ENCODE results near the gene KCNQ2. TPM values are rescaled to one million over a fixed set of nuclear protein-coding genes. Genes with fewer than 3 reads are reported as not detected.
"Not testable (repeated sequence)": the region's sequence is repeated elsewhere in the genome, so short reads cannot be mapped to it uniquely, and the experiment has no call there.

Gene KCNQ2
- total and polyA plus RNA-seq, 8 donors = 8.4 to 19.1 (median 14.1) TPM; not detected in 2

- DNase-seq (peak in 1 of 4 donors; percentile 61), ATAC-seq (no peak)
- peaks cover 0 to 28% of the 10 kb centered on the region in 2 donors for H3K9me3 ChIP-seq
- H3K36me3 ChIP-seq = no peaks in the 10 kb centered on the region
- no peak overlapping the region for H3K4me3 ChIP-seq
- no peaks in the 10 kb centered on the region for H3K4me1 ChIP-seq
- no peak overlapping the region for H3K27ac ChIP-seq
- no peak for TF ChIP-seq CTCF (IDR thresholded peaks at IDR 0.05)
- intact Hi-C loops (cut with DNase I) = loop anchor here in 1 of 2 donors (5.0 kb wide), 1 partner anchor 76 kb away; no protein-coding TSS in a partner anchor
- peaks cover 0 to 58% of the 10 kb centered on the region in 2 donors for H3K27me3 ChIP-seq
Measured at GRCh38 chr20:63383556-63383955, 88.9 kb downstream of the KCNQ2 start.

- DNase-seq (peak in 1 of 4 donors; percentile 45), ATAC-seq (no peak)
- peaks cover 0 to 25% of the 10 kb centered on the region in 2 donors for H3K9me3 ChIP-seq
- H3K36me3 ChIP-seq = no peaks in the 10 kb centered on the region
- H3K27me3 ChIP-seq = peaks cover 5 to 65% of the 10 kb centered on the region in 2 donors
- intact Hi-C loops (cut with DNase I) = loop anchor here in 1 of 2 donors (5.0 kb wide), 1 partner anchor 75 kb away; no protein-coding TSS in a partner anchor
- no peak for TF ChIP-seq CTCF (IDR thresholded peaks at IDR 0.05)
- H3K27ac ChIP-seq = no peak overlapping the region
- no peak overlapping the region for H3K4me3 ChIP-seq
- H3K4me1 ChIP-seq = no peaks in the 10 kb centered on the region
Measured at GRCh38 chr20:63382551-63383300, 89.7 kb downstream of the KCNQ2 start.

DNA sequence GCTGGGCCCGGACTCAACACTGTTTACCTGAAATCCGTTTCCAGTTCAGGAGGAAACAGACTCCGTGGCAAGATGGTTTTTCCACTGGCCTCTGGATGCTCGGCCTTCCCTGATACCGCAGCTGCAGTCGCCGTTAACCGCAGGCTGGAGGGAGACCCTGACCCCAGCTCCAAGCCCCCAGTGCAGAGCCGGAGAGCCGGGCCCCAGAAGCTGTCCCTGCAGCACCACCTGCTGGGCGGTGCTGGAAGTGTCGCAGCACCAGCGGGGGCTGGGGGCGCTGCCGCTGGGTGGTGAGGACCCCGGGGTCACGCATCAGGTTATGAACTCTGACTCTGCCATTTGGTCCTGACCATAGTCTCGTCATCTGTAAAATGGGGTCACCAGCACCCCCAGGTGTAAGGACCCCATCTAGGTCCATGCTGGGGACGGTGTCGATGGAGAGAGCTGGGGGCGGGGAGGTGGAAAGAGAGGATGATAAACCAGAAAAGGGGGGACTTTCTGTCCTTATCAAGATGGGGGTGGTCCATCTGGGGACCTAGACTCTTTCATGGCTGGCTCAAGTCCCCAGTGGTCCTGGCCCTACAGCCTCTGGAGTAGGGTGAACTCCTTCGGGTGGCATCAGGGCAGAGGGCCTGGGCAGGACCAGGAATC, 90.5 kb downstream of the KCNQ2 start:
- H3K36me3 ChIP-seq = no peaks in the 10 kb centered on the region
- intact Hi-C loops (cut with DNase I) = loop anchor here in 1 of 2 donors (5.0 kb wide), 1 partner anchor 75 kb away; no protein-coding TSS in a partner anchor
- TF ChIP-seq CTCF (IDR thresholded peaks at IDR 0.05) = peak; percentile 81 to 94
- ATAC-seq (peak; percentile 76), DNase-seq (peak in 2 of 4 donors; percentile 35 to 81)
- H3K9me3 ChIP-seq = peaks cover 0 to 19% of the 10 kb centered on the region in 2 donors
- no peaks in the 10 kb centered on the region for H3K4me1 ChIP-seq
- H3K27me3 ChIP-seq = peaks cover 12 to 73% of the 10 kb centered on the region in 2 donors
- H3K4me3 ChIP-seq = no peak overlapping the region
- H3K27ac ChIP-seq = no peak overlapping the region

- no peak for TF ChIP-seq CTCF (IDR thresholded peaks at IDR 0.05)
- Histone ChIP-seq H3K27ac (no peak overlapping the region), H3K9me3 (peaks cover 0 to 6% of the 10 kb centered on the region in 2 donors), H3K4me3 (no peak overlapping the region), H3K36me3 (no peaks in the 10 kb centered on the region), H3K4me1 (no peaks in the 10 kb centered on the region), H3K27me3 (peaks cover 19 to 87% of the 10 kb centered on the region in 2 donors)
- DNase-seq (peak in 1 of 4 donors; percentile 69), ATAC-seq (no peak)
- intact Hi-C loops (cut with DNase I) = loop anchor here in 1 of 2 donors (5.0 kb wide), 1 partner anchor 73 kb away; no protein-coding TSS in a partner anchor
Measured at GRCh38 chr20:63380346-63380870, 92.0 kb downstream of the KCNQ2 start.

DNA sequence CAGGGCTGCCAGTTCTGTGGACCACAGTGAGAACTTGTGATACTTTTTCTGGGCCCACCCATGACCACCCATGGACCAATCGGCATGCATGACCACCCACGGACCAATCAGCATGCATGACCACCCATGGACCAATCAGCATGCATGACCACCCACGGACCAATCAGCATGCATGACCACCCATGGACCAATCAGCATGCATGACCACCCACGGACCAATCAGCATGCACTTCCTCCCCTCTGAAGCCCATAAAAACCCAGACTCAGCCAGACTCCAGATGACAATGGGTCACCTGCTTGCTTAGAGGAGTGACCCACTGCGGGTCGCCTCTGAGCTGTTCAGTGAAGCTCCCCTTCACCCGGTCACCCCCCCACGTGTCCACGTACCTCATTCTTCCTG, 92.6 kb downstream of the KCNQ2 start:
- ATAC-seq, H3K36me3 ChIP-seq, H3K4me3 ChIP-seq, H3K9me3 ChIP-seq, H3K4me1 ChIP-seq, H3K27ac ChIP-seq, DNase-seq: not testable (repeated sequence)
- peaks cover 19 to 92% of the 10 kb centered on the region in 2 donors for H3K27me3 ChIP-seq
- intact Hi-C loops (cut with DNase I) = loop anchor here in 1 of 2 donors (5.0 kb wide), 1 partner anchor 73 kb away; no protein-coding TSS in a partner anchor
